ENCODE data around the gene ST6GAL1. TPM values are rescaled to one million over a fixed set of nuclear protein-coding genes. Genes with fewer than 3 reads are reported as not detected.
"Not testable (repeated sequence)": the region's sequence is repeated elsewhere in the genome, so short reads cannot be mapped to it uniquely, and the experiment has no call there.

ST6GAL1 gene
- total and polyA plus RNA-seq, 2 of the 4 experiments (the other 2 are of a cell fraction), result 1.4 to 2.9 TPM

GRCh38 chr3:186884868-186885267, 45.5 kb upstream of the ST6GAL1 start:
- not testable (repeated sequence) for ATAC-seq (ENCODE audit: low read depth)

More at GRCh38 chr3:186884868-186885267, 45.5 kb upstream of the ST6GAL1 start:
- in situ Hi-C loops (cut with MboI; ENCODE audit: low sequenced_read_pairs); H2BK20ac ChIP-seq (ENCODE audit: low read depth, low read length); H2BK120ac ChIP-seq (ENCODE audit: low read depth, low read length); H3K9me1 ChIP-seq (ENCODE audit: insufficient read depth, low read length); H4K5ac ChIP-seq (ENCODE audit: low read depth, low read length); H3K27ac ChIP-seq (ENCODE audit: insufficient read depth, low read length); H3K4ac ChIP-seq (ENCODE audit: low read depth, low read length); H3K79me1 ChIP-seq (ENCODE audit: low read depth in 1 of 2, low read length in 2 of 2); H2BK5ac ChIP-seq (ENCODE audit: low read depth, low read length, poor library complexity, severe bottlenecking); H3K36me3 ChIP-seq (ENCODE audit: control insufficient read depth, insufficient read depth, low read length); H3K9me3 ChIP-seq (ENCODE audit: control insufficient read depth, insufficient read depth, low read length); H3K4me3 ChIP-seq (ENCODE audit: insufficient read depth, low read depth, low read length); H2AK9ac ChIP-seq (replicated peaks; ENCODE audit: low read depth, low read length, poor library complexity); H3K9ac ChIP-seq (ENCODE audit: low read depth, low read length); H2AK5ac ChIP-seq (ENCODE audit: low read depth, low read length); CTCF ChIA-PET; dilution Hi-C loops (cut with HindIII; ENCODE audit: low sequenced_read_pairs, unreplicated experiment); H3K14ac ChIP-seq (replicated peaks; ENCODE audit: low read depth, low read length); H3K23ac ChIP-seq (ENCODE audit: low read depth, low read length); H4K8ac ChIP-seq (ENCODE audit: low read depth in 2 of 2, low read length in 2 of 2); H4K91ac ChIP-seq (ENCODE audit: insufficient read depth, low read depth, low read length); H3K4me1 ChIP-seq (ENCODE audit: control insufficient read depth, insufficient read depth, low read length); intact Hi-C loops (cut with micrococcal nuclease); H2AFZ ChIP-seq (replicated peaks; ENCODE audit: low read length, poor library complexity); H3K27me3 ChIP-seq (ENCODE audit: control insufficient read depth, insufficient read depth, low read length); H3K56ac ChIP-seq (ENCODE audit: extremely low read depth, insufficient read depth, low read length); H3K18ac ChIP-seq (ENCODE audit: low read depth, low read length); H3K4me2 ChIP-seq (ENCODE audit: low read depth, low read length); H4K20me1 ChIP-seq (ENCODE audit: insufficient read depth, low read length); DNase-seq; POLR2A ChIA-PET (ENCODE audit: unreplicated experiment); H2BK15ac ChIP-seq (ENCODE audit: low read depth, low read length); BruUV-seq (replicated peaks): not testable (repeated sequence)
- no CpG with 5 or more reads among the region's 29 CpGs for WGBS, 2 experiments (ENCODE audit: extremely low coverage in 2 of 2, insufficient read length in 1 of 2)
